ELR (cell line): ENCODE results near the gene NAALADL2.

Experiments
- DNase-seq: peaks from one replicate; pipeline ENCODE4 v3.0.0-alpha.2; 2015; ENCODE audit warnings: low read depth

NAALADL2 gene

DNA sequence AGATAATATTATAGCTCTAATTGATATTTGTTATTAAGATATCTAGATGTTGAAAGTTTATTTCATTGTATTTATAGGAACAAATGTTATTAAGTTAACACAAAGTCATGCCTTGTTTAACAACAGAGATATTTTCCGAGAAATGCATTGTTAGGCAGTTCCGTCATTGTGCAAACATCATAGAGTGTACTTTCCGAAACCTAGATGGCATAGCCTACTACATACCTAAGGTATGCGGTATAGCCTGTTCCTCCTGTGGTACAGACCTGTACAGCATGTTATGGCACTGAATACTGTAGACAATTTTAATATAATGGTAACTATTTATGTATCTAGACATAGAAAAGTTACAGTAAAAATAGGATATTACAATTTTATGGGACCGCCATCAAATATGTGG is 114.3 kb downstream of the NAALADL2 start:
- DNase-seq, result no peak

GRCh38 chr3:174986685-174987084 is 127.6 kb downstream of the NAALADL2 start:
- peak; percentile 21 for DNase-seq

GRCh38 chr3:175001091-175001490 is 142.0 kb downstream of the NAALADL2 start:
- DNase-seq, result peak; percentile 45

- peak; percentile 97 for DNase-seq
Measured at GRCh38 chr3:175002732-175003143, 143.6 kb downstream of the NAALADL2 start.

DNA sequence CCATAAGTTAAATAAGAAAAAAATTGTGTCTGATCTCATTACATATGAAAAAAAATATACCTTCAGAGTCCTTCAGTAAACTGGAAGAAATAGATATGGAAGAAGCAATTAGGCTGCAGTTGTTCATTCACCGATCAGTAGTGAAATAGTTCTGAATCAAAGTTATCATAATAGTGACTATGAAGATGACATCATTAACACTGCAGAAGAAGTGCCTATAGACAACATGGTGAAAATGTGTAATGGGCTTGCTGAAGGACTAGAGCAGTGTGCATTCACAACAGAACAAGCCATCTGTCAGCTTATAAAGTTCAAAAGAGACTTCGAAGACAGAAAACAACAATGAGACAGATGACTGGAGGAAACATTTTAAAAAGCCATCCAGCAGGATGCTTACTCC is 144.5 kb downstream of the NAALADL2 start:
- DNase-seq, result peak; percentile 5

DNA sequence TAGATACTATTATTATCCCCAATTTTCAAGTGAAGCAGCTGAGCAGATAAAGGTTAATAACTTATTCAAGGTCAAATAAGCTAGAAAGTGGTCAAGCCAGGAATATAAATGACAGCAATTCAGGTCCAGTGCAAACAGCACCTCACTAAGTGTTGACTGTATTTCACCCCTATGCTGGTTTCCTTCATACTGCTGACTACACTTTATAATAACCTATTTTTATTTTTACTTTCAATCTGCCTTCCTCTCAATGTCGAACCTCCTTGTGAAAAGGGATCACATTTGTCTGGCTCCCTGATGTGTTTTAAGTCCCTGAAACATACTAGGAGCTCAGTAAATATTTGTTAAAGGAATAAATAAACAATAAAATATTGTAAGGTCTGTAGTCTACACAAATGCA is 146.1 kb downstream of the NAALADL2 start:
- DNase-seq, result no peak

GRCh38 chr3:175005881-175006280 is 146.7 kb downstream of the NAALADL2 start:
- no peak for DNase-seq

GRCh38 chr3:175007306-175007705 is 148.2 kb downstream of the NAALADL2 start:
- DNase-seq, result no peak

- no peak for DNase-seq
Measured at GRCh38 chr3:175009295-175009694, 150.2 kb downstream of the NAALADL2 start.

GRCh38 chr3:175015056-175015635 is 156.0 kb downstream of the NAALADL2 start:
- DNase-seq, result no peak

DNA sequence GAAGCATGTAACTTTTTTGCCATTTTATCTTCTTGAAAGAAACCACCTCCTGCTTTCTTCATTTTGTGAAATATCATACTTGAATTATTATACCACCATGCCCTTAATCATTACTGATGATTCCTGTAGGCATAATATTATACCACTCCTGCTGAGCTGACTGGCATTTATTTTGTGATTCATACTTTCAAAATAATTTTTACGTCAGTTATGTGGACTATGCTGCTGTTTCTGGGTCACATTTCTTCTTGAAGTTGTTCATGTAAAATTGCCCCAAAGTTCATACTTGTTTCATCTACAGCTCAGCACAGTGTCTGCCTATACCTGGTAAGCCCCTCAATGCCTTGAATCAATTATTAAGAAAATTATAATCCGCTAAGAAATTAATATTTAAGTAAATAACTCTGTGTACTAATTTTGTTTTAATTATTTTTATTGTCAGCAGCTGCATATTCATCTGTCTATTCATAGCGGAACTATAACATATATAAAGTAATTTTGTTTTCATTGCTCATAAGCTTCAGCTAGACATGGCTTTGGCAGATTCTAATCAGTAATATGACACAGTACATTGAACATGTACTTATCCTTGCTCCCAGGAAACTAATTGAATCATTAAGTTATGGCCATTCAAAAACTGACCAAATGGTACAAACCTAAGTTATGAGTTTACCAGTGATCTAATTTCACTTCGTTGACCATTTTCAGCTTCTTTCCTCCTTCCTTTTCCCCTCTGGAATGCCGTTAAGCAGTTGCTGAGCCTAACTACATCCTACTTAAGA is 160.0 kb downstream of the NAALADL2 start:
- DNase-seq, result peak; percentile 14

DNA sequence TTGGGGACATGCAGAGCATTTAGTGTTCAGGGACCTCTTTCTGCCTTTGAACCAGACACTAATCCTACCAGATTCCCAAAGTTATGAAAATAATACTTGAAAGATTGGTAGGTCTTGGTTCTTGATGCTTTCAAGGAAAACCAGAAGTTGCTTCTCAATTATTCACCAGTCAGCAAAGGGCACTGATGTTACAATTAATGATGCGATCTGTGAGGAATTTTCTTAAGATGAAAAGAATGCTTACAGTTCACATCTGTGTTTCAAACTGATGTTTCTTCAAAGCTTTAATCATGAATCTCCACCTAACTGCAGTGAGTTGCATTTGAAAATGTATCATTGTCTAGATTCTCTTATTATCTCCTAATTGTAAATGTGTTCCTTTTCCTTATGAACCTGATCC is 161.0 kb downstream of the NAALADL2 start:
- DNase-seq, result peak; percentile 16

- DNase-seq, result no peak
Measured at GRCh38 chr3:175029828-175030227, 170.7 kb downstream of the NAALADL2 start.

DNA sequence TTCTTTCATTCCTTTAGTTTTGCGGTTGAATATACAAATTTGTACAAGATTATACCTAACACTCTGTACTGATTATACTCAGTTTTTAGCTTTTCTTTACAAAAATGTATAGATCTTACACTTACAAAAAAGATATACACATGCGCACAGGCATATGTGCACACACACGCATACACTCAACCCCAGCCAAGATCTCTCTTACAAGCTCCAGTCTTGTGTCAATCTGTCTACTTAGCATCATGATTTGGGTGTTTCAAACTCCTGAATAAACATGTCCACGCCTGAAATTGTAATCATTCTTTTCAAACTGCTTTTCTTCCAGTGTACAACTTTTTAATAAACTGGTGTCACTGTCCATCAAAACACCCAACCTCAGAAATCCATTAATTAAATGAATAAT is 180.7 kb downstream of the NAALADL2 start:
- no peak for DNase-seq

GRCh38 chr3:175041369-175041768 is 182.2 kb downstream of the NAALADL2 start:
- peak; percentile 52 for DNase-seq

- DNase-seq, result no peak
Measured at GRCh38 chr3:175046601-175047000, 187.5 kb downstream of the NAALADL2 start.

GRCh38 chr3:175047786-175048185 is 188.7 kb downstream of the NAALADL2 start:
- DNase-seq, result no peak

DNA sequence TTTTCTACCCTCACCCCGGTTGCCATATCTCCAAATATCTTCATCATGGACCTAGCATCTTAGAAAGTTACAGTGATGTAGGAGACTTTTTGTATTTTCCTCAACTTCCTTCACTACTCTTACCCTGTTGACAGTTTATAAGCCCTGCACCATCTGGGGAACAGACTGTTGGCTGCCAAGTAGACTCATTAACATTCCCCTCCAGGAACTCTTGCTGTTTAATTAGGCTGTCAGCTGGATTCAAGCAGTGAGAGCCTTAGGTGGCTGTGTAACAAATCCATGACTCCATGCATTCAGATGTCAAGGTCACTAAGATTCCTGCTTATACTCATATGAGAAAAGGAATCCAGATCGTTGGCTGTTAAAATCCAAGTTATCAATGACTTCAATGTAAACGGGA is 198.3 kb downstream of the NAALADL2 start:
- no peak for DNase-seq

DNA sequence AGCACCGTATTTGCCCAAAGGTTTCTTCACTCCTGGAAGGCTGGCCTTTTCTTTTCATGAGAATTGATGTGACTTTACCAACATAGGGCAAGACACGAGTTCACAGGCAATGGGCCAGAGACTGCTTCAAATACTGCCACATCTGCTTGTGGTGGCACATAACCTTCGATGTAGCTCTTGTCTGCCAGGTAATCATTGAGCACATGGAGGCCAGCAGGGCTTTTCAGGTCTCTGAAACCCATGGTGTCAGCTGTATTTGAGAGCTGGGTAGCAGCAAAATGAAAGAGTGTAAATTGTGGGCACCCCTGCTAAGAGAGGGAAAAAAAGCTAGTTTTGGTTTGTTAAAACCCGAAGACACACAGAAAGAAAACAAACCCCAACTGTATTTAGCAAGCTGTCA is 200.7 kb downstream of the NAALADL2 start:
- DNase-seq, result no peak

DNA sequence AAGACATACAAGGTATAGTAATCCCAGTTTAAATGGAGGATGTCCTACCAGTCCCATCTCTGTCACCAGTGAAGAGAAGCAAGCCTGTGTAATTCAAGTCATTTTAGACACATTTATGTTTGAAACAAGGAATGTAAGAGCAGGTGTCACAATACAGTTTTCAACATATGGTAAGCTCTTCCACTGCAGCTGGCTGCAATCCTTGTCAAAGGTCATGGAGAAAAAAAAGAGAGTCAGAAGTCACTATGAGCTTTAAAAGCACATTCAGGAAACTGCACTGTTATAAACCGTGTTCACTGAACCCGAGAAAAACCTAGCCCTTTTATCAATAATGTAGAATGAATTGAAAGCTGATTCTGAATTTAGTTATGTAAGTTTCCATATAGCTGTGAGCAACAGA is 206.4 kb downstream of the NAALADL2 start:
- DNase-seq, result no peak

DNA sequence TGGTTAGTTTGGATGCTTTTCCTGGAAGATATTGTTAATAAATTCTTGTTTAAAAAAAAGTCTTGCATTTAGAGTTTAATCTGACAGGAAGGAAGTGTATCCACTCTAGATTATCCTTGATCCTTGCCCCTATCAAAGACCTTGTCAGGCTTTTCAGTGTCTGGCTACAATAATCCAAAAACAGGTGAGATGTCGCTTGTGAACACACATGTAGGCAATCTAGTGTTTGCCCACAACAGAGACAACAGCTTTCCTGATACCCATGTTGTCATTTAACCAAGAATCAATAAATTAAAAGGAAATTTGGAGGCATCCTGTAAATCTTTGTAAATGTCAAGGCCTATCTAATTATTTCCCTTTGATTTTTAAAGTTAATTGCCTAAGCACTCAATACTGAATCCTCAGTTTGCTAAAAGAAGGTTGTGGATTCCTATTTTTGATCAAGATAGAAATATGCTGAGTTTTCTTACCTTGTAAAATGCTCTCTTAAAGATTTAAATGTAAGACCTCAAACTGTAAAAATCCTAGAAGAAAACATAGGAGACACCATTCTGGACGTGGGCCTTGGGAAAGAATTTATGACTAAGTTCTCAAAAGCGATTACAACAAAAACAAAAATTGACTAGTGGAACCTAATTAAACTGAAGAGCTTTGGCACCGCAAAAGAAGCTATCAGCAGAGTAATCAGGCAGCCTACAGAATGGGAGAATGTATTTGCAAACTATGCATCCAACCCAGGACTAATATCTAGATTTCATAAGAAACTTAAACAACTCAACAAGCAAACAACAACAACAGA is 207.7 kb downstream of the NAALADL2 start:
- DNase-seq, result no peak

- DNase-seq, result no peak
Measured at GRCh38 chr3:175068587-175068986, 209.5 kb downstream of the NAALADL2 start.

GRCh38 chr3:175070946-175071345 is 211.8 kb downstream of the NAALADL2 start:
- no peak for DNase-seq
